ENCODE data around the gene MBIP.
A peak's percentile ranks its signal among the peaks of the same experiment; 100 is the strongest.
"Not testable (repeated sequence)": the region's sequence is repeated elsewhere in the genome, so short reads cannot be mapped to it uniquely, and the experiment has no call there.

Gene MBIP

GRCh38 chr14:36320200-36320896, at the start of gene MBIP:
Gene MBIP, minus strand, starts transcription at chr14:36320637. Its CDS starts 49 bp downstream, at chr14:36320588.
- peak; percentile 83 for DNase-seq

- DNase-seq = no peak
Observed at GRCh38 chr14:36367985-36368774, 47.7 kb upstream of the MBIP start.

GRCh38 chr14:36365766-36366165, 45.3 kb upstream of the MBIP start:
- DNase-seq = no peak

GRCh38 chr14:36363704-36364103, 43.3 kb upstream of the MBIP start:
- no peak for DNase-seq

- DNase-seq = no peak
Observed at GRCh38 chr14:36362648-36363047, 42.2 kb upstream of the MBIP start.

GRCh38 chr14:36361210-36361853, 40.9 kb upstream of the MBIP start:
- no peak for DNase-seq

- no peak for DNase-seq
Observed at GRCh38 chr14:36356862-36357261, 36.4 kb upstream of the MBIP start.

- DNase-seq = no peak
Observed at GRCh38 chr14:36346052-36346451, 25.6 kb upstream of the MBIP start.

- no peak for DNase-seq
Observed at GRCh38 chr14:36344211-36344610, 23.8 kb upstream of the MBIP start.

- not testable (repeated sequence) for DNase-seq
Observed at GRCh38 chr14:36341811-36342210, 21.4 kb upstream of the MBIP start.

GRCh38 chr14:36340276-36340890, 19.9 kb upstream of the MBIP start:
- no peak for DNase-seq

GRCh38 chr14:36339816-36340215, 19.4 kb upstream of the MBIP start:
- no peak for DNase-seq

- DNase-seq = no peak
Observed at GRCh38 chr14:36333119-36333518, 12.7 kb upstream of the MBIP start.

- not testable (repeated sequence) for DNase-seq
Observed at GRCh38 chr14:36327573-36327972, 7.1 kb upstream of the MBIP start.

- no peak for DNase-seq
Observed at GRCh38 chr14:36325853-36326252, 5.4 kb upstream of the MBIP start.

GRCh38 chr14:36324897-36325296, 4.5 kb upstream of the MBIP start:
- DNase-seq = no peak

- DNase-seq = no peak
Observed at GRCh38 chr14:36320897-36321381, 502 bp upstream of the MBIP start.

- DNase-seq = no peak
Observed at GRCh38 chr14:36319899-36320199, 588 bp downstream of the MBIP start.

- DNase-seq = no peak
Observed at GRCh38 chr14:36317650-36318049, 2.8 kb downstream of the MBIP start.

- DNase-seq = no peak
Observed at GRCh38 chr14:36316131-36316530, 4.3 kb downstream of the MBIP start.

GRCh38 chr14:36315159-36315853, 5.1 kb downstream of the MBIP start:
- DNase-seq = no peak

- no peak for DNase-seq
Observed at GRCh38 chr14:36313898-36314297, 6.5 kb downstream of the MBIP start.

GRCh38 chr14:36313206-36313605, 7.2 kb downstream of the MBIP start:
- DNase-seq = no peak

All from NK-92 treated with Interleukin-12 subunit alpha and Interleukin-12 subunit beta, amount 100 ng/mL, for 24 hours (cell line).